HG02981 (cell line): ENCODE results near the gene LIPC.
A peak's percentile ranks its signal among the peaks of the same experiment; 100 is the strongest.

Experiments used
- ATAC-seq: cut with Tn5 transposase; IDR thresholded peaks from one replicate; pipeline ENCODE4 v1.9.1; 2021; ENCODE audit warnings: mild to moderate bottlenecking, moderate library complexity; ENCODE audit not compliant: unreplicated experiment

Gene LIPC

DNA sequence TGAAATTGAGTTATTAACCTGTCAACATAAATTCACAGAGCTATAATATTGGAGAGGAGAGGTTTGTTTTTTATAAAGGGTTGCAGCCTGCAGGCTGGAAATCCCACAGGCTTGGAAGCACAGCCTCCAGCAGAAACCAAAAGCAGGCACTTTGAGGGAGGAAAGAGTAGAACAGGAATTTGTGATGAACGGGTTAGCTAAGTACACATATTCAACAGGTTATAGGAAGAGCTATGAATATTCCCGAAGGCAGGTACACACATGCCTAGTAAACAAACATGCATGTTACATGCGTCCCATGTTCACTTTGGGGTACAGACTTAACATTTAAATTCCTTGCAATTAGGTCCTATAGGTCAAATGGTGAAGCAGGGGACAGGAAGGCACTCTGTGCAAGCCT is 25.9 kb upstream of the LIPC start:
- ATAC-seq: no peak

DNA sequence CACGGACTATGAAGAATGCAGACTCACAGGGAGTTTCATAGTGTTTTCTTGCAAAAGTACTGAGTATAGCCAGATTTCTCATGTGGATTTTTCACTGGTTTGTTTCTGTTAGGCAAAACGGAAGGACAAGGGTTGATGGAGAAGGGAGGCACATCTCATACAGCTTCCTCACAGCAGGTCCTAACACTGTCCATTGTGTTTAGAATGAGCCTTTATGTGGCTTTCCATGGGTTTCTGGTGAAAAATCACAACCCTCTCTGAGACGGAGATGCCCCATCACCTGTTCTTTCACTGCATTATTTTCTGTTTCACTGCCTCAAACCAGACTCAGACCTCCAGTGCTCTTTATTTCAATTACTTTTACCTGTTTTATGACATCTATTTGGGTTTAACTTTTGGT is 25.0 kb upstream of the LIPC start:
- no peak for ATAC-seq

DNA sequence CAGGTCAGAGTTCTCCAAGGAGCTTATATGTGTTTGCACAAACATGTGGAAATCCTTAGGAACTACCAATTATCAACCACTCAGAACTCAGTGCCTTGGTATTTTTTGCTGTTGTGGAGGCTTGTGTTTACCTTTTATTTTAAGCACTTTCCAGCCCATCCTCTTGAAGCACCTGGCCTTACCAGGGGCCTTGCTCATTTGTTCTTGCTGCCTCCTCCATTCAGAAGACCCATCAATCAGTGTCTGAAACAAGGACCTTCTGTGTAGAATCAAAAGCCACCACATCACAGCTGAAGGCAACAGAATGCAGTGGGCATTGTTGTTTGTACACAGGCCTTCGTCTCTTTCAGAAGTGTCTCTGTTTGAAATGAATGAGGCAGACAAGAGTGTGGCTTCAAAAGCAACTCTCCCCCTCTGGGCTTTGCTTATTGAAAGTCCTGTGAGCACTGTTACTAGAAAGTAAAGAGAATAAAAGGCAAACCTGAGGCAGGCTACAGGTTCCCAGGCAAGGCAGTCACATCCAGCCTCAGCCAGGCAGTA is 24.5 kb upstream of the LIPC start:
- ATAC-seq: no peak

DNA sequence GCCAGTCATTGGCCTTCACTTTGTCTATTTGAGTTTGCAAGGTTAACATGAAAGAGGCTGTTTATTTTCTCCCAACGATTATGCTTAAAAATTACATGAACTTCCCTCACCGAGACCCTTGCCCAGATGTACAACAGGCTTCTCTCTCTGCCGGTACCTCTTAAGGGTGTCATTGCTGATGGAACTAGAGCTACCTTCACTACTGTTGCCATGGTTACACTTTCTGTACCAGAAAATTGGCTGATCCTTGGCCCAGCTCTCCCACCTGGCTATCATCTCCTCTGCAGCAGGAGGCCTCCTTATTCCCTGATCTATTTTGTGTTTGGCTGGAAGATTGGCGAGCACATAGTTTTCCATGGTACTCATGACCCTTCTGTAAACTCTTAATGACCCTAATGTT is 24.0 kb upstream of the LIPC start:
- ATAC-seq: no peak

- no peak for ATAC-seq
Observed at GRCh38 chr15:58409861-58410260, 21.9 kb upstream of the LIPC start.

- no peak for ATAC-seq
Observed at GRCh38 chr15:58410353-58410752, 21.4 kb upstream of the LIPC start.

DNA sequence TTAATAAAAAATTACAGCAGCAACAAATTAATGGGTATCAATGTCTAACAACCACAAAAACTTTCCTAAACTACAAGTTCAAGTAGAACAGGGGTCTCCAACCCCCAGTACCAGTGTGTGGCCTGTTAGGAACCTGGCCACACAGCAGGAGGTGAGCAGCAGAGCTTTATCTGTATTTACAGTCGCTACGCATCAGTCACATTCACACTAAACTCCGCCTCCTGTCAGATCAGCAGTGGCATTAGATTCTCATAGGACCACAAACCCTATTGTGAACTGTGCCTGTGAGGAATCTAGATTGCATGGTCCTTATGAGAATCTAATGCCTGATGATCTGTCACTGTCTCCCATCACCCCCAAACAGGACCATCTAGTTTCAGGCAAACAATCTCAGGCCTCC is 18.5 kb upstream of the LIPC start:
- ATAC-seq: no peak

GRCh38 chr15:58415636-58416035 is 16.2 kb upstream of the LIPC start:
- no peak for ATAC-seq

GRCh38 chr15:58416963-58417362 is 14.8 kb upstream of the LIPC start:
- ATAC-seq: no peak

DNA sequence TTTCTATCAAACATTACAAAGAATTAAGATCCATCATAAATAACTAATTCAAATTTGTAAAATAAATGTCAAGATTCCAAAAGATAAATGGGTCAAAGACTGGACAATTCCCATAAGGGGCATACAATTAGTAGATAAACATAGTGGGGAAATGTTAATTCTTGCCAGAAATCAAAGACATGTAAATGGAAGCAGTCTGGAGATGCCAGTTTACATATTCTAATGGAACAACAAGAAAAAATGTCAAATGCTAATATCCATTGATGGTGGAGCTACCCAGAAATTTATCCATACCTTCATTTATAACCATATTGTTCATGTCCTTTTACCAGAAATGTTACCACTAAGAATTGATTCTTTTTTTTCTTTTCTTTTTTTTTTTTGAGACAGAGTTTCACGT is 13.7 kb upstream of the LIPC start:
- no peak for ATAC-seq

DNA sequence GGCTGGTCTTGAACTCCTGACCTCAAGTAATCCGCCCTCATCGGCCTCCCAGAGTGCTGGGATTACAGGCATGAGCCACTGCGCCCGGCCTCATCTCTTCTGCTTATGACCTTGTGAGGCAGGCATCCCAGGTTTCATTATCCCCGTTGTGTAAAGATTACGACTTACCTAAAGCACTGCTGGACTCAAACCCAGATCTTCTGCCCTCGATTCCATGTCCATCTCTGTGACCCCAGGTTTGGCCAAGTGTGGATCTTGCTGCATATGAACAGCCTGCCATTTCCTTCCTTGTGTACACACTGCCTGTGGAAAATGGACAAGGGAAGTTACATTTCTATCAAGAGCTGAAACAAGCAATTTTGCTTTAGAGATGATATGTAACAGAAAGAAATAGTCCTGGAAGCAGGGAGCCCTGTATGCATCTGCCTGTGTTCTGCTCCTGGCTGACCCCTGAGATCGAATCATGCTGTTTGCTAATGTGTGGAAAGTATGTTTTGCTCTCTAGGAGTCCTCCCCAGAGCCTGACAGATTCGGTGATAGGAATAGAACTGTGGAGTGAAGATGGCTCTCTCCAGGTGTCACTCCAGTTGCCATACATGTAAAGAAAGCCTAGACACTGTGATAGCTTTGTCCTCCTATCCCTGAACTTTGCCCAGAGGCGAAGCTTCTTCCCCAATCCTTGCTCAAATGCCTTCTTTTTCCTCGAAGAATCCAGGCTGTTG is 11.8 kb upstream of the LIPC start:
- ATAC-seq: peak; percentile 15

- peak; percentile 47 for ATAC-seq
Observed at GRCh38 chr15:58420579-58421043, 11.2 kb upstream of the LIPC start.

DNA sequence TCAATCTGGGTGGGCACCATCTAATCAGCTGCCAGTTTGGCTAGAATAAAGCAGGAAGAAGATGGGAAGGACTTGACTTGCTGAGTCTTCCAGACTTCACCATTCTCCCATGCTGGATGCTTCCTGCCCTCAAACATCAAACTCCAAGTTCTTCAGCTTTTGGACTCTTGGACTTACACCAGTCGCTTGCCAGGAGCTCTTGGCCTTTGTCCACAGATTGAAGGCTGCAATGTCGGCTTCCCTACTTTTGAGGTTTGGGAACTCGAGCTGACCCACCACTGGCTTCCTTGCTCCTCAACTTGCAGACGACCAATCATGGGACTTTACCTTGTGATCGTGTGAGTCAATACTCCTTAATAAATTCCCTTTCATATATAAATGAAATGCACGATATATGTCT is 8.6 kb upstream of the LIPC start:
- ATAC-seq: no peak

DNA sequence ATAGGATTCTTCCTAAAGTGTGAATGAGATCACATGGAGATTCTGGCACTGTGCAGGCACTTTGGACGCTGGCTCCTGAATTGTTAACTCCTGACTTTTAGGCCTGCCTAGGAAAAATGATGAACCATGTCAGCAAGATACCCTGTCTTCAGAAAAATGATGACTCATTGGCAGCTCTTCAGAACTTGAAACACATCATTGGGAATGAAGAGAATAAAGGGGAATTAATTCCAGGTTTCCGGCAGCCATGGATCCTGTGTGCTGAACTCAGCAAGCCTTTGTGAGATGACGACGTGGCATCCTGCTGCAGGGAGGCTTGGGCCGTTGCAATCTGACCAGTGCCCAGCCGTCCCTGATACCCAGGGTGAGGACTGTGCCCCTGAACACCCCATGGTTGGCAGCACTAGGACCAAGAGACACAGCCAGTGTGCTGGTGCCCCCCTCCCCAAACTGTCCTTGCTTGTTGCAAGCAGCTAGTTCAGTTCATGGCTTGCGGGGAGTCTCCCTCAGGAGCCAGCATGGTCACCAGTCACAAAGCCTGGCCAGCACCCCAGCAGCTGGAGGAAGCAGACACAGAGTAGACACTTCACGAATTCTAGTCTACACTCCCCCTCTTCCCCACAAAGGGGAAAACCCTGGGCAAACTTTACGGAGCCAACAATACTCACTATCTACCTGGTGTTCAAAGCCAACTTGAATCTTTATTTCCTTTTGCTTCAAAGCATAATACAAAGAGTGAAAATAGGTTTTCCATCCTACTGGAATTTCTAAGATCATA is 7.8 kb upstream of the LIPC start:
- ATAC-seq: no peak

DNA sequence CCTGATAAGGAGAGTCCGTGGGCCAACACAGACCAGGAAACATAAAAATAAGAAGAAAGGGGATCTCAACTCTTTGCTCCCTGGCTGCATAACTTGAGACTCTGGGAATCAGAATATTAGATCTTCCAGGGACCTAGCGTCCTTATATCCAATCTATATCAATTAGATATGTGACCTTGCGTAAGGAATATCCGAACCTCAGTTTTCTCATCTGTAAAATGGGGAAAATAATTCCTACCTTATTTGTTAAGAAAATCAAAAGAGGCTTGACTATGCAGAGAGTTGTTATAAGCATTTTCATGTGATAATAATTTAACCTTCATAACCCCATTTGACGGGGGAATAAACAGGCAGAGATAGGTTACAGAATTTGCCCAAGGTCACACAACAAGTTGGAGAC is 7.1 kb upstream of the LIPC start:
- no peak for ATAC-seq

- ATAC-seq: no peak
Observed at GRCh38 chr15:58425185-58425584, 6.6 kb upstream of the LIPC start.

DNA sequence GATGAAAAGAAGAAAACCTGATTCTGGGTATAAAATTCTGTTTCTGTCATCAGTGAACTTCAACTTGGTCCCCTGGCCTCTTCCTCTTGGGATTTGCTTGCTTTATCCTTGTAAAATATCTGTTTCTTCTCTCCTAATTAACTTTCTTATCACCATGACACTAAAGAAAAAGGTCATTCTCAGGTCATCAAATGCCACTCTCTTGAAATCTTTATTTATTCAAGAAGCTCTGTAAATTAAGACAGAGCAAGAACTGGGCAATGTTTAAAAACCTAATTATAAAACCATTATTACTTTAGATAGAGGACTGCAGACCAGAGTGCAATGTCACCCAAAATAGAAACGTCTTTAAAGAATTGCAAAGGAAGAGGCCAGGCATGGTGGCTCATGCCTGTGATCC is 6.0 kb upstream of the LIPC start:
- no peak for ATAC-seq

GRCh38 chr15:58426501-58426900 is 5.3 kb upstream of the LIPC start:
- no peak for ATAC-seq

DNA sequence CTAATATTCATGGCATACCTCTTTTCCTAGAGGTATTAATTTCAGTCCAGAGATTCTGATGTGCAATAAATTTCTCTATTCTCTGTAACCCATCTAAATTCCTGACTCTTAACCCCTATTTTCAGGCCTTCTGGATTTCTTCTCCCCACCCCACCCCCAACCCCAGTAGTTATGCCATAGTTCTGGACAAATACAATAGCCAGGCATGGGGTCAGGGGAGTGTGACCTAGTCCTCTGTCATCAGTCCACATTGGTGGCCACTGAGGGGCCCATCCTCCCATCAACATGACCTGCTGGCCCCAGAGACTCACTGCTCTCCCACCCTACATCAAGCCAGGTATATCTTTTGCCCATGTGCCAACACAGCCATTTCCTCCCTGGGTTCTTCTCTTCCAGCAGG is 3.8 kb upstream of the LIPC start:
- no peak for ATAC-seq

DNA sequence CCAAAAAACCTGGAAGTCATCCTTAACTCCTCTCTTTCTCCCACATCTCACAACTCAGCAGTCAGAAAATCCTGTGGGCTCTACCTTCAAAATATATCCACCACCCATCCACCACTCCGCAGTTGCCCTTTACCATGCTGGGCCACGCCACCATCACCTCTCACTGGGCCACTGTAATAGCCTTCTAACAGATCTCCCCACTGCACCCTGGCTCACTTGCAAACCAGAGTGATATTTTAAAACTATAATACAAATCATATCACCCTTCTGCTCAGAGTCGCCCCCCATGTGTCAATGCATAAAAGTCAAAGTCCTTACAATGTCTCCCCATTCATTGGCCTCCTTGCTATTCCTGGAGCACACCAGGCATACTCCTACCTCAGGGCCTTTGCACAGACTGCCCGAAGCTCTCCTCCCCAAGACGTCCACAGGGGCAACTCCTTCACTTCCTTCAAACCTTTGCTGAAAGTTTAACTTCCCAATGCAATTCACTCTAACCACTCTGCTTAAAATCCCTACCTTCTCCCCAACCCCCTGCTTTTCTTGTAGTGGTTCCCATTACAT is 1.5 kb upstream of the LIPC start:
- no peak for ATAC-seq

DNA sequence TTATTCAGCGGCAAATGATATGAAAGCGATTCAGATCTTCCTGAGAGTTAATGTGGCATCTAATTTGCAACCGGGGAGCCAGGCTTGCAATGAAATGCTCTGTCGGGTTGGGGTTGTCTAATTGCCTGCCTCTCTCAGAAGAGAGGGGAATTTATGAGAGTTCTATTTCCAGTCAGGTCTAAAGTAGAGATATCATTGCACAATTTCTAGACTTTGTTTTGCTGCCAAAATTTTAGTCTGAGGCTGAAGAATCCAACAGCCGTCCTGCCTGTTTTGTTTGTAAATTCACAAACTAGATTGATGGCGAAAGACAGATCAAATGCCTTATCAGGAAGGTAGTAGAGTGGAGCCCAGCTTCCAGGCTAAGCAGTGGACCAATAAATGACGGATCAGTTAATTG is 610 bp downstream of the LIPC start:
- ATAC-seq: no peak
